Neural cell (in vitro differentiated cells): ENCODE results near the gene CHRNA4. TPM values are rescaled to one million over a fixed set of nuclear protein-coding genes. Genes with fewer than 3 reads are reported as not detected.

Source experiments
- H2AFZ ChIP-seq: fragments of 200-600, 300-800 bp; sonication (generic), shearing (Covaris generic); 2 replicates; pipeline ENCODE4 v1.6.0; 2014; ENCODE audit warnings: low read depth, mild to moderate bottlenecking, antibody characterized with exemption, low read length, moderate library complexity
- H3F3A ChIP-seq: fragments of 200-600 bp; shearing (Covaris generic); 2 replicates; pipeline ENCODE4 v1.6.1; 2016; ENCODE audit warnings: mild to moderate bottlenecking, moderate library complexity, mixed read lengths, antibody characterized with exemption, low read length; ENCODE audit not compliant: insufficient read depth, poor library complexity, severe bottlenecking
- H3K27ac ChIP-seq: fragments of 200-600, 300-800 bp; sonication (generic), shearing (Covaris generic); 2 replicates; pipeline ENCODE4 v1.5.1; 2014; ENCODE audit warnings: mild to moderate bottlenecking, low read length, moderate library complexity
- H3K27me3 ChIP-seq: fragments of 300-800, 200-600 bp; sonication (generic), shearing (Covaris generic); 2 replicates; pipeline ENCODE4 v1.6.0; 2014; ENCODE audit warnings: mild to moderate bottlenecking, low read depth, low read length, moderate library complexity; ENCODE audit not compliant: insufficient read depth
- H3K36me3 ChIP-seq: fragments of 300-800, 200-600 bp; sonication (generic), shearing (Covaris generic); 2 replicates; pipeline ENCODE4 v1.5.1; 2014; ENCODE audit warnings: mild to moderate bottlenecking, antibody characterized with exemption, low read length, moderate library complexity; ENCODE audit not compliant: insufficient read depth
- H3K4me2 ChIP-seq: fragments of 300-800, 200-600 bp; sonication (generic), shearing (Covaris generic); 2 replicates; pipeline ENCODE4 v1.6.0; 2014; ENCODE audit warnings: mild to moderate bottlenecking, low read length
- H3K4me3 ChIP-seq: fragments of 300-800, 200-600 bp; sonication (generic), shearing (Covaris generic); 2 replicates; pipeline ENCODE4 v1.5.1; 2014; ENCODE audit warnings: mild to moderate bottlenecking, low read length, moderate library complexity
- H3K79me2 ChIP-seq: fragments of 200-600 bp; shearing (Covaris generic); replicated peaks from 2 replicates; pipeline ENCODE4 v1.6.0; 2014; ENCODE audit warnings: mild to moderate bottlenecking, low read length, moderate library complexity; ENCODE audit not compliant: insufficient read depth
- H3K9ac ChIP-seq: fragments of 300-800, 200-600 bp; sonication (generic), shearing (Covaris generic); 2 replicates; pipeline ENCODE4 v1.6.1; 2016; ENCODE audit warnings: mild to moderate bottlenecking, low read length, mixed read lengths
- H3K9me2 ChIP-seq: fragments of 200-600 bp; shearing (Covaris generic); 2 replicates; pipeline ENCODE4 v1.6.1; 2016; ENCODE audit warnings: mild to moderate bottlenecking, low read length, mixed read lengths; ENCODE audit not compliant: insufficient read depth
- H3K9me3 ChIP-seq: fragments of 200-600, 300-800 bp; sonication (generic), shearing (Covaris generic); 2 replicates; pipeline ENCODE4 v1.6.1; 2016; ENCODE audit warnings: mild to moderate bottlenecking, mixed run types, low read length, moderate library complexity, mixed read lengths
- H4K20me1 ChIP-seq: fragments of 200-600 bp; shearing (Covaris generic); 2 replicates; pipeline ENCODE4 v1.6.1; 2016; ENCODE audit warnings: mild to moderate bottlenecking, mixed run types; ENCODE audit not compliant: insufficient read depth
- CTCF ChIP-seq: fragments of 450-650 bp; IDR thresholded peaks from 2 replicates; pipeline ENCODE4 v1.5.1; 2014; ENCODE audit warnings: antibody characterized with exemption, mild to moderate bottlenecking, moderate library complexity; ENCODE audit not compliant: poor library complexity, severe bottlenecking
- EP300 ChIP-seq: fragments of 450-650 bp; conservative IDR thresholded peaks from 2 replicates; pipeline ENCODE4 v1.6.1; 2014; ENCODE audit warnings: antibody characterized with exemption, mild to moderate bottlenecking, moderate library complexity; ENCODE audit not compliant: poor library complexity, severe bottlenecking
- EZH2 ChIP-seq: fragments of 200-600, 300-800 bp; shearing (Covaris generic), sonication (generic); IDR thresholded peaks from 2 replicates; pipeline ENCODE4 v1.6.1; 2014; ENCODE audit warnings: antibody characterized with exemption, low read length, borderline replicate concordance, mild to moderate bottlenecking; ENCODE audit not compliant: insufficient read depth, poor library complexity, severe bottlenecking
- MXI1 ChIP-seq: fragments of 450-650 bp; conservative IDR thresholded peaks from 2 replicates; pipeline ENCODE4 v1.6.1; 2014; ENCODE audit warnings: antibody characterized with exemption, mild to moderate bottlenecking; ENCODE audit not compliant: poor library complexity, severe bottlenecking
- POLR2AphosphoS5 ChIP-seq: IDR thresholded peaks from 2 replicates; pipeline ENCODE4 v1.6.1; 2012
- RAD21 ChIP-seq: fragments of 450-650 bp; conservative IDR thresholded peaks from 2 replicates; pipeline ENCODE4 v1.6.1; 2014; ENCODE audit warnings: antibody characterized with exemption, mild to moderate bottlenecking, moderate library complexity
- SMC3 ChIP-seq: fragments of 450-650 bp; conservative IDR thresholded peaks from 2 replicates; pipeline ENCODE4 v1.6.1; 2014; ENCODE audit warnings: antibody characterized with exemption, mild to moderate bottlenecking, moderate library complexity; ENCODE audit not compliant: poor library complexity
- TAF1 ChIP-seq: IDR thresholded peaks from 2 replicates; pipeline ENCODE4 v1.6.1; 2012; ENCODE audit warnings: low read depth
- polyA plus RNA-seq: library from polyadenylated mRNA; depleted of rRNA; stranded (reverse); fragments of >200 nt; gene quantifications from 2 replicates; pipeline ENCODE4 v1.2.3, GENCODE V29; 2014
- TF ChIP-seq, protein P1 (sequence below): IDR thresholded peaks from 2 replicates; pipeline ENCODE4 v1.6.1; 2012; ENCODE audit warnings: borderline replicate concordance

Gene CHRNA4
- polyA plus RNA-seq, 1 donor from 2014 or later = 6.8 TPM

- Histone ChIP-seq H3K27me3 (no peaks in the 10 kb centered on the region), H3K27ac (no peak overlapping the region), H3F3A (no peaks in the 10 kb centered on the region), H3K79me2 (no peaks in the 10 kb centered on the region), H4K20me1 (no peaks in the 10 kb centered on the region), H3K36me3 (no peaks in the 10 kb centered on the region), H3K9me3 (no peaks in the 10 kb centered on the region), H3K9me2 (no peaks in the 10 kb centered on the region), H3K4me2 (no peak overlapping the region), H2AFZ (no peak overlapping the region), H3K4me3 (no peak overlapping the region), H3K9ac (no peak overlapping the region)
- no peak for TF ChIP-seq RAD21
- TF ChIP-seq EP300 = no peak
- TF ChIP-seq, protein P1, sequence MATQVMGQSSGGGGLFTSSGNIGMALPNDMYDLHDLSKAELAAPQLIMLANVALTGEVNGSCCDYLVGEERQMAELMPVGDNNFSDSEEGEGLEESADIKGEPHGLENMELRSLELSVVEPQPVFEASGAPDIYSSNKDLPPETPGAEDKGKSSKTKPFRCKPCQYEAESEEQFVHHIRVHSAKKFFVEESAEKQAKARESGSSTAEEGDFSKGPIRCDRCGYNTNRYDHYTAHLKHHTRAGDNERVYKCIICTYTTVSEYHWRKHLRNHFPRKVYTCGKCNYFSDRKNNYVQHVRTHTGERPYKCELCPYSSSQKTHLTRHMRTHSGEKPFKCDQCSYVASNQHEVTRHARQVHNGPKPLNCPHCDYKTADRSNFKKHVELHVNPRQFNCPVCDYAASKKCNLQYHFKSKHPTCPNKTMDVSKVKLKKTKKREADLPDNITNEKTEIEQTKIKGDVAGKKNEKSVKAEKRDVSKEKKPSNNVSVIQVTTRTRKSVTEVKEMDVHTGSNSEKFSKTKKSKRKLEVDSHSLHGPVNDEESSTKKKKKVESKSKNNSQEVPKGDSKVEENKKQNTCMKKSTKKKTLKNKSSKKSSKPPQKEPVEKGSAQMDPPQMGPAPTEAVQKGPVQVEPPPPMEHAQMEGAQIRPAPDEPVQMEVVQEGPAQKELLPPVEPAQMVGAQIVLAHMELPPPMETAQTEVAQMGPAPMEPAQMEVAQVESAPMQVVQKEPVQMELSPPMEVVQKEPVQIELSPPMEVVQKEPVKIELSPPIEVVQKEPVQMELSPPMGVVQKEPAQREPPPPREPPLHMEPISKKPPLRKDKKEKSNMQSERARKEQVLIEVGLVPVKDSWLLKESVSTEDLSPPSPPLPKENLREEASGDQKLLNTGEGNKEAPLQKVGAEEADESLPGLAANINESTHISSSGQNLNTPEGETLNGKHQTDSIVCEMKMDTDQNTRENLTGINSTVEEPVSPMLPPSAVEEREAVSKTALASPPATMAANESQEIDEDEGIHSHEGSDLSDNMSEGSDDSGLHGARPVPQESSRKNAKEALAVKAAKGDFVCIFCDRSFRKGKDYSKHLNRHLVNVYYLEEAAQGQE = no peak
- TF ChIP-seq EZH2 = no peak
- no peak for TF ChIP-seq CTCF
- no peak for TF ChIP-seq MXI1
- TF ChIP-seq POLR2AphosphoS5 = no peak
- no peak for TF ChIP-seq SMC3
- no peak for TF ChIP-seq TAF1
These were observed 1.4 kb upstream of the CHRNA4 start for GRCh38 chr20:63362436-63363009.

DNA sequence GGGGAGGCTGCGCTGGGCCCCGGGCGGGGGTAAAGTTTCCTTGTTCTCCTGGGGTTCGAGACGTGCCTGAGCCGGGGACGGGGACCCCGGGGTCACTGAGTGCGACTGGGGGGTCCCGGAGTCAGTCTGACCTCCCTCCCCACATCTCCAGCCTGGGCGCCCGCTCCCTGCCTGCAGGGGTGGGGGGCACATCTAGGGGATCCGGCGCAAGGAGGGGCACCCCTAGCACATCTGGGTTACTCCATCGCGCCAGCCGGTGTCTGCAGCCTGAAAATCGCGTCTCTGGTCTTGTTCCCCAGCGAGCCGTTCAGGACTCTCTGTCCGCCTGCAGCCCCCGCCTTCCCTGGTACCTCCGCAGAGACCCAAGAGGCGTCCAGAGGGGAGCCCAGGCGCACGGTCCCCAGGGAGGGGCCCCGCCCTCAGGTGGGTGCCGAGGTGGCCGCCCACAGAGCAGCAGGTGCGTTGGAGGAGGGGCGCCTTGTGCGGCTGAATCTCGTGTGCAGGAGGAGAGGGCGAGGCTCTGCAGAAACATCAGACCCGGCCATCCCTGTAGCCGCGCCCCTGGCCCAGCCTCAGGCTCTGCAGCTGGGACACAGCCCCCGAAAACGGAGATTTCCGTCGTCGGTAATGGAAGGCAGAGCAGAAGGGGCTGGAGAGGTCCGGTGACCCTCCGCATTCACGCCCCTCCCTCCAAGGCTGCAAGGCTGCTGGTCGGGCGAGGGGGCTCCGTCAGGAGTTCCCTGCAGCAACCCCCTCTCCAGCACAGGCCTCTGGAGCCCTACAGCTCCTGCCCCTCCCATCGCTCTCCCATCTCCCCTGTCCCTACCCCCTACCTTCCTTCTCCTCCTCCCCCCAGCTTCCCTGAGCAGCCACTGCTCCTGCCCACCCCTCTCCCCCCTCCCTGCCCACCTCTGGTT is 628 bp upstream of the CHRNA4 start:
- H3K9me2 ChIP-seq = no peaks in the 10 kb centered on the region
- H3K9me3 ChIP-seq = no peaks in the 10 kb centered on the region
- TF ChIP-seq TAF1 (no peak), MXI1 (no peak), EP300 (no peak), EZH2 (no peak), POLR2AphosphoS5 (no peak), CTCF (no peak), SMC3 (no peak), RAD21 (no peak)
- TF ChIP-seq, protein P1 = no peak
- no peak overlapping the region for H3K4me3 ChIP-seq
- no peaks in the 10 kb centered on the region for H3K79me2 ChIP-seq
- H3K27ac ChIP-seq = no peak overlapping the region
- H2AFZ ChIP-seq = no peak overlapping the region
- no peaks in the 10 kb centered on the region for H3K27me3 ChIP-seq
- H3K36me3 ChIP-seq = no peaks in the 10 kb centered on the region
- no peak overlapping the region for H3K4me2 ChIP-seq
- no peak overlapping the region for H3K9ac ChIP-seq
- H4K20me1 ChIP-seq = no peaks in the 10 kb centered on the region
- H3F3A ChIP-seq = no peaks in the 10 kb centered on the region
